GM13976 (cell line): ENCODE data around the gene ACTR6.

Experiments
- DNase-seq: peaks from one replicate; pipeline ENCODE4 v3.0.0; 2012; ENCODE audit warnings: low spot score
- in situ Hi-C: fragments of 300-500 bp; cut with MboI; formaldehyde crosslinking; loops from one replicate; pipeline ENCODE4 v1.12.0; 2022; ENCODE audit warnings: low sequenced_read_pairs, mixed read lengths, inconsistent platforms; ENCODE audit not compliant: unreplicated experiment
- TF ChIP-seq, protein P1 (sequence below): IDR thresholded peaks from 2 replicates; pipeline ENCODE4 v1.5.1; 2012; ENCODE audit warnings: borderline replicate concordance, mild to moderate bottlenecking; ENCODE audit not compliant: insufficient read depth; ENCODE audit errors: extremely low read depth, missing control alignments, control extremely low read depth

Gene ACTR6

DNA sequence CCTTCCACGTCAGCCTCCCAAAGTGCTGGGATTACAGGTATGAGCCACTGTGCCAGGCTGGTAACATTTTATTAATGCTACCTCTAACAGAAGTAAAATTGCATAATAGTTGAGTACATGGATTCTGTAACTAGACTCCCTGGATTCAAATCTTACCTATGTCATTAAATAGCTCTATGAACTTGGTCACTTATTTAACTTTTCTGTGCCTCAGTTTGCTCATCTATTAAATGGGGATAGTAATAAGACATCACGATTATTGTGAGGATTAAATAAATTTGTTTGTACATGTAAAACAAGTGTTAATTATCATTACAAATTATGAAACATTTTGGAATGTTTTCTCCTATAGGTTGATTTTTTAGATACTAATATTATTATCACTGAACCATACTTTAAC, 6.7 kb downstream of the ACTR6 start:
- TF ChIP-seq, protein P1, sequence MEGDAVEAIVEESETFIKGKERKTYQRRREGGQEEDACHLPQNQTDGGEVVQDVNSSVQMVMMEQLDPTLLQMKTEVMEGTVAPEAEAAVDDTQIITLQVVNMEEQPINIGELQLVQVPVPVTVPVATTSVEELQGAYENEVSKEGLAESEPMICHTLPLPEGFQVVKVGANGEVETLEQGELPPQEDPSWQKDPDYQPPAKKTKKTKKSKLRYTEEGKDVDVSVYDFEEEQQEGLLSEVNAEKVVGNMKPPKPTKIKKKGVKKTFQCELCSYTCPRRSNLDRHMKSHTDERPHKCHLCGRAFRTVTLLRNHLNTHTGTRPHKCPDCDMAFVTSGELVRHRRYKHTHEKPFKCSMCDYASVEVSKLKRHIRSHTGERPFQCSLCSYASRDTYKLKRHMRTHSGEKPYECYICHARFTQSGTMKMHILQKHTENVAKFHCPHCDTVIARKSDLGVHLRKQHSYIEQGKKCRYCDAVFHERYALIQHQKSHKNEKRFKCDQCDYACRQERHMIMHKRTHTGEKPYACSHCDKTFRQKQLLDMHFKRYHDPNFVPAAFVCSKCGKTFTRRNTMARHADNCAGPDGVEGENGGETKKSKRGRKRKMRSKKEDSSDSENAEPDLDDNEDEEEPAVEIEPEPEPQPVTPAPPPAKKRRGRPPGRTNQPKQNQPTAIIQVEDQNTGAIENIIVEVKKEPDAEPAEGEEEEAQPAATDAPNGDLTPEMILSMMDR = no peak
- in situ Hi-C loops = no loop called here
- no peak for DNase-seq

DNA sequence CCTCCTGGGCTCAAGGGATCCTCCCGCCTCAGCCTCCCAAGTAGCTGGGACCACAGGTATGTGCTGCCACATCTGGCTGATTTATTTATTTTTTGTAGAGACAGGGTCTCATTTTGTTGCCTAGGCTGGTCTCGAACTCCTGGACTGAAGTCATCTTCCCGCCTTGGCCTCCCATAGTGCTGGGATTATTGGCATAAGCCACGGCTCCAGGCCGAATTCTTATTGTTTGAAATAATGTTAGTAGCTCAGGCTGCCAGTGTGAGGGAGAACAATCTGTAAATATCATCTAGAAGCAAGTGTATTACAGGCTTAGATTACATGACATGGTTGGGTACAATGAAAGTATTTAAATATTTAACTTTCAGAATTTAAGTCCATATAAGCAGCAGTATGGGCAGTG, 8.2 kb downstream of the ACTR6 start:
- in situ Hi-C loops = no loop called here
- TF ChIP-seq, protein P1 = no peak
- DNase-seq = no peak

DNA sequence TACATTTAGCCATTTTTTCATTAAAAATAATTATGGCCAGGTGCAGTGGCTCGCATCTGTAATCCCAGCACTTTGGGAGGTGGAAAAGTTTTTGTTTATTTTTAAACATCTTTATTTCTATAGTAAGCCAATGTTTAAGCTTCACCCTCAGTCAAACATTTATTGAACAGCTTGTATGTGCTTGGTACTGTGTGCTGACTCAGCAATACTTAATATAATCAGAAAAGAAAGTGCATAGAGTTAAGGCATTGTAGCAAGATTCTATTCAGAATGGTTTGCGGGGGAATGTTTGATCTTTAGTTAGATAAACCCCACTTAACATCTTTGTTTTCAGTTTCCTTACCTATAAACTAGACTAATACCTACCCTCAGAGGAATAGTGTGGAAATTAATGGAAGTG, 11.1 kb downstream of the ACTR6 start:
- TF ChIP-seq, protein P1 = no peak
- in situ Hi-C loops = no loop called here
- no peak for DNase-seq

DNA sequence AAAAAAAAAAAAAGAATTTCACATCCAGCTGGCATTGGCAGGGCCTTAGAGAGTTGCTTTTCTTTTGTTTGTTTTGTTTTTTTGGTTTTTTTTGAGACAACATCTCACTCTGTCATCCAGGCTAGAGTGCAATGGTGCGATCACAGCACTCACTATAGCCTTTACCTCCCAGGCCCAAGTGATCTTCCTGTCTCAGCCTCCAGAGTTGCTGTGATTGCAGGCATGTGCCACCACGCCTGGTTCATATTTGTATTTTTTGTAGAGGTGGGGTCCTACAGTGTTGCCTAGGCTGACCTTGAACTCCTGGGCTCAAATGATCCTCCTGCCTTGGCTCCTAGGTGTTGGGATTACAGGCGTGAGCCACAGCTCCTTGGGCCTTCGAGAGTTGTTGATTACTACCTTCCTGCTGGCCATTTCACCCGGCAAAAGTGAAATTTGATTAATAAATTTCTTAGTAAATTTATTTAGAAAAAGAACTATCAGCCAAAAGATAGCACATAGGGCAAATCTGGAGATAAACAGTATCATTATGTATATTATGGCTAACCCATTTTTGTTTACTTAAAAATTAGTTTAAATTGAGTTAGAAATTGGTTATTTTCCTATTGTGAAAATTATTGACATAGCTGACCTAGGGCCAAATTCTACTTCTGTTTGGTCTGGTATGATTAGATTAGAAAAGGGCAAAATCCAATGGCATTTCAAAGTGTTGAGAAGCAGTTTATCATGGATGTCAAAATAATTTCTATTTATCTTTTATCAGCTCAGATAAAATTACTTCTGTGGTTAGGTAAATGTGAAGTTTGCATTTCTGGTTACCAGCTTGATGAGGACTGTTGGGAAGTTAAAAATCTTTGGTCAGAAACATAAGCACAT, 12.6 kb downstream of the ACTR6 start:
- no peak for DNase-seq
- TF ChIP-seq, protein P1 = no peak
- in situ Hi-C loops = no loop called here

DNA sequence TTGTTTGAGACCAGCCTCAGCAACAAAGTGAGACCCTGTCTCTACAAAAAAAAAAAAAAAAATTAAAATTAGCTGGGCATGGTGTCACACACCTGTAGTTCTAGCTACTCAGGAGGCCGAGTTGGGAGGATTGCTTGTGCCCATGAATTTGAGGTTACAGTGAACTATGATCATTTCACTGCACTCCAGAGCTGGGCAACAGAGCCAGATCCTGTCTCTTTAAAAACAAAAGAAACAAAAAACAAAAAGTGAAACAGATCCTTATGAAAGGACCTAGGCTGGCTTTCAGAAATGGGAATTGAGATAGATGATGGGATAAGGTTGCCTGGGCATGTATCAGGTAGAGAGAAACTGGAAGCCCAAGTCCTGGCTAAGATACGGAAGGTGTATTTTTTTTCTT, 13.9 kb downstream of the ACTR6 start:
- in situ Hi-C loops = no loop called here
- TF ChIP-seq, protein P1 = no peak
- DNase-seq = no peak

DNA sequence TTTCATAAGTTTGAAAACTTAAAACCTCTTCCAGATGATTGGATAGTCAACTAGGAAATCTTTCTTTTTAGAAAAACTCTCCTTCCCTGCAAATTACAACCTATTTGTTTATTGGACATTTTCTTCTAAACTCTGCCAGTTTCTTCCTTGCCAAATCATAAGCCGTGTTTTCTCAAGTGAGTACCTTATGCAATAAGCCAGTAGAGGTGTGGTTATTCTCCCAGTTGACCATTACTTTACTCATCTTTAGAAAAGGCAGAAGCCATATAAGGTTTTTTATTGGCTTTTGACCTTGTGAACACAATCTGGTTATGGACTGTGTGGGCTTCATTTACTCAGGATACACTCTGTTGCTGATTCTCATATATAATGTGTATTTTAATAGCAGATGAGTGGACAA, 14.6 kb downstream of the ACTR6 start:
- in situ Hi-C loops = no loop called here
- TF ChIP-seq, protein P1 = no peak
- no peak for DNase-seq
